Astrocyte (in vitro differentiated cells and primary cell): ENCODE data around the gene S100P. TPM values are rescaled to one million over a fixed set of nuclear protein-coding genes. Genes with fewer than 3 reads are reported as not detected.

Experiments
- DNase-seq: peaks from one replicate; pipeline ENCODE4 v3.0.0-alpha.2; 2010; ENCODE audit warnings: low read depth
- FAIRE-seq: peaks from 2 replicates; lab custom pipeline; 2011; peaks lifted over from hg19 to GRCh38; lab: Jason Lieb, UNC
- H2AFZ ChIP-seq: 2 replicates; pipeline ENCODE4 v1.6.0; 2012; ENCODE audit warnings: low read depth, low read length, inconsistent platforms
- H3K27ac ChIP-seq: 2 replicates; pipeline ENCODE4 v1.5.1; 2011; ENCODE audit warnings: low read depth, low read length, inconsistent platforms
- H3K27me3 ChIP-seq: 2 replicates; pipeline ENCODE4 v1.6.0; 2011; ENCODE audit warnings: low read length, inconsistent platforms; ENCODE audit not compliant: insufficient read depth
- H3K36me3 ChIP-seq: 2 replicates; pipeline ENCODE4 v1.5.1; 2011; ENCODE audit warnings: low read length, inconsistent platforms; ENCODE audit not compliant: insufficient read depth
- H3K4me1 ChIP-seq: 2 replicates; pipeline ENCODE4 v1.5.1; 2011; ENCODE audit warnings: low read length, inconsistent platforms; ENCODE audit not compliant: insufficient read depth
- H3K4me2 ChIP-seq: 2 replicates; pipeline ENCODE4 v1.6.0; 2012; ENCODE audit warnings: low read length, inconsistent platforms
- H3K4me3 ChIP-seq: 2 replicates; pipeline ENCODE4 v1.5.1; 2011; ENCODE audit warnings: low read depth, mild to moderate bottlenecking, low read length, inconsistent platforms; ENCODE audit not compliant: insufficient read depth
- H3K79me2 ChIP-seq: 2 replicates; pipeline ENCODE4 v1.6.0; 2012; ENCODE audit warnings: mild to moderate bottlenecking, low read length, inconsistent platforms; ENCODE audit not compliant: insufficient read depth
- H3K9ac ChIP-seq: 2 replicates; pipeline ENCODE4 v1.6.0; 2012; ENCODE audit warnings: mild to moderate bottlenecking, low read length, inconsistent platforms
- H3K9me3 ChIP-seq: 2 replicates; pipeline ENCODE4 v1.5.1; 2012; ENCODE audit warnings: low read depth, mild to moderate bottlenecking, low read length, inconsistent platforms; ENCODE audit not compliant: insufficient read depth
- H4K20me1 ChIP-seq: 2 replicates; pipeline ENCODE4 v1.6.0; 2012; ENCODE audit warnings: low read length, inconsistent platforms; ENCODE audit not compliant: insufficient read depth
- H3K27ac Mint-ChIP-seq: one replicate; pipeline ENCODE4 v1.8.0; 2021; ENCODE audit warnings: mild to moderate bottlenecking, mixed read lengths; ENCODE audit not compliant: unreplicated experiment
- H3K27me3 Mint-ChIP-seq: one replicate; pipeline ENCODE4 v1.8.0; 2021; ENCODE audit warnings: low read depth, mixed read lengths; ENCODE audit not compliant: unreplicated experiment
- H3K36me3 Mint-ChIP-seq: one replicate; pipeline ENCODE4 v1.8.0; 2021; ENCODE audit warnings: low read depth, mixed read lengths; ENCODE audit not compliant: unreplicated experiment
- H3K4me1 Mint-ChIP-seq: one replicate; pipeline ENCODE4 v1.8.0; 2021; ENCODE audit warnings: low read depth, mixed read lengths; ENCODE audit not compliant: unreplicated experiment
- H3K4me3 Mint-ChIP-seq: one replicate; pipeline ENCODE4 v1.8.0; 2021; ENCODE audit warnings: mild to moderate bottlenecking, moderate library complexity, mixed read lengths; ENCODE audit not compliant: unreplicated experiment
- H3K9me3 Mint-ChIP-seq: one replicate; pipeline ENCODE4 v1.8.0; 2021; ENCODE audit warnings: mild to moderate bottlenecking, mixed read lengths; ENCODE audit not compliant: unreplicated experiment
- EZH2 ChIP-seq: IDR thresholded peaks from 2 replicates; pipeline ENCODE4 v1.6.1; 2012; ENCODE audit warnings: mild to moderate bottlenecking, low read length, inconsistent platforms; ENCODE audit not compliant: insufficient read depth
- total RNA-seq: library from RNA; stranded (reverse); gene quantifications from 2 replicates; pipeline ENCODE4 v1.2.1, GENCODE V29; 2021
- TF ChIP-seq, protein P1 (sequence below): IDR thresholded peaks from 2 replicates; pipeline ENCODE4 v1.5.1; 2011; ENCODE audit warnings: low read depth, mild to moderate bottlenecking, inconsistent platforms, low read length, moderate library complexity; ENCODE audit not compliant: insufficient read depth

Gene S100P
- total RNA-seq, 1 donor from 2014 or later = not detected

DNA sequence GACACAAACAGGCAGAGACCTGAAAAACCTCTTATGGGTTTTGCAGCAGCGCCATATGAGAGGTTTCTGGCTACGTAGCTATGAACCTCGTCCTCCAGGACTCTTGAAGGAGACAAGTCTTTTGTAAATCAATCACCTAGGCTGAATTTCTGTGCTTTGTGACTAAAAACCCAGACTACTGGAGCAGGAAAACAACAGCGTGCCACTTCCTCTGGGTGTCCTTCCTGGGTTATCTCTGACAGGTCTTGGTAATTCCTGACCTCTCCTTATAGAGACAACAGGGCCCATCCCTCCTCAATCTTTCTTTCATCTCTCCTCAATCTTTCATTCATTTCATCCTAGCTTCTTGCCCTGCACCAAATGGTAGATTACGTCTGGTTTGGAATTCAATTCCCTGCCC is 5.7 kb downstream of the S100P start:
- Histone ChIP-seq H3K79me2 (peaks cover 18% of the 10 kb centered on the region), H3K9ac (no peak overlapping the region), H3K9me3 (no peaks in the 10 kb centered on the region), H3K27me3 (no peaks in the 10 kb centered on the region), H3K4me1 (no peaks in the 10 kb centered on the region), H3K27ac (no peak overlapping the region), H3K4me3 (no peak overlapping the region), H3K4me2 (no peak overlapping the region), H3K36me3 (no peaks in the 10 kb centered on the region), H2AFZ (no peak overlapping the region), H4K20me1 (peaks cover 17% of the 10 kb centered on the region)
- FAIRE-seq = no peak
- no peak for TF ChIP-seq EZH2
- TF ChIP-seq, protein P1, sequence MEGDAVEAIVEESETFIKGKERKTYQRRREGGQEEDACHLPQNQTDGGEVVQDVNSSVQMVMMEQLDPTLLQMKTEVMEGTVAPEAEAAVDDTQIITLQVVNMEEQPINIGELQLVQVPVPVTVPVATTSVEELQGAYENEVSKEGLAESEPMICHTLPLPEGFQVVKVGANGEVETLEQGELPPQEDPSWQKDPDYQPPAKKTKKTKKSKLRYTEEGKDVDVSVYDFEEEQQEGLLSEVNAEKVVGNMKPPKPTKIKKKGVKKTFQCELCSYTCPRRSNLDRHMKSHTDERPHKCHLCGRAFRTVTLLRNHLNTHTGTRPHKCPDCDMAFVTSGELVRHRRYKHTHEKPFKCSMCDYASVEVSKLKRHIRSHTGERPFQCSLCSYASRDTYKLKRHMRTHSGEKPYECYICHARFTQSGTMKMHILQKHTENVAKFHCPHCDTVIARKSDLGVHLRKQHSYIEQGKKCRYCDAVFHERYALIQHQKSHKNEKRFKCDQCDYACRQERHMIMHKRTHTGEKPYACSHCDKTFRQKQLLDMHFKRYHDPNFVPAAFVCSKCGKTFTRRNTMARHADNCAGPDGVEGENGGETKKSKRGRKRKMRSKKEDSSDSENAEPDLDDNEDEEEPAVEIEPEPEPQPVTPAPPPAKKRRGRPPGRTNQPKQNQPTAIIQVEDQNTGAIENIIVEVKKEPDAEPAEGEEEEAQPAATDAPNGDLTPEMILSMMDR = no peak
- H3K27ac Mint-ChIP-seq = peak overlapping the region; percentile 3
- H3K4me3 Mint-ChIP-seq = no peak overlapping the region
- no peak for DNase-seq
- H3K4me1 Mint-ChIP-seq = peaks cover 3% of the 10 kb centered on the region
- H3K27me3 Mint-ChIP-seq = no peaks in the 10 kb centered on the region
- H3K36me3 Mint-ChIP-seq = peaks cover 21% of the 10 kb centered on the region
- peaks cover 6% of the 10 kb centered on the region for H3K9me3 Mint-ChIP-seq

GRCh38 chr4:6699903-6700302 is 6.2 kb downstream of the S100P start:
- no peaks in the 10 kb centered on the region for H3K9me3 ChIP-seq
- no peak overlapping the region for H2AFZ ChIP-seq
- H4K20me1 ChIP-seq = peaks cover 22% of the 10 kb centered on the region
- peak overlapping the region; percentile 3 for H3K27ac Mint-ChIP-seq
- peaks cover 24% of the 10 kb centered on the region for H3K79me2 ChIP-seq
- H3K36me3 Mint-ChIP-seq = peaks cover 25% of the 10 kb centered on the region
- peaks cover 3% of the 10 kb centered on the region for H3K4me1 Mint-ChIP-seq
- H3K27me3 Mint-ChIP-seq = no peaks in the 10 kb centered on the region
- no peak overlapping the region for H3K4me3 ChIP-seq
- H3K27ac ChIP-seq = no peak overlapping the region
- H3K4me3 Mint-ChIP-seq = no peak overlapping the region
- H3K4me2 ChIP-seq = no peak overlapping the region
- no peaks in the 10 kb centered on the region for H3K4me1 ChIP-seq
- H3K36me3 ChIP-seq = no peaks in the 10 kb centered on the region
- no peak for FAIRE-seq
- no peak overlapping the region for H3K9ac ChIP-seq
- H3K27me3 ChIP-seq = no peaks in the 10 kb centered on the region
- no peak for TF ChIP-seq EZH2
- TF ChIP-seq, protein P1 = no peak
- H3K9me3 Mint-ChIP-seq = peaks cover 7% of the 10 kb centered on the region
- DNase-seq = no peak

DNA sequence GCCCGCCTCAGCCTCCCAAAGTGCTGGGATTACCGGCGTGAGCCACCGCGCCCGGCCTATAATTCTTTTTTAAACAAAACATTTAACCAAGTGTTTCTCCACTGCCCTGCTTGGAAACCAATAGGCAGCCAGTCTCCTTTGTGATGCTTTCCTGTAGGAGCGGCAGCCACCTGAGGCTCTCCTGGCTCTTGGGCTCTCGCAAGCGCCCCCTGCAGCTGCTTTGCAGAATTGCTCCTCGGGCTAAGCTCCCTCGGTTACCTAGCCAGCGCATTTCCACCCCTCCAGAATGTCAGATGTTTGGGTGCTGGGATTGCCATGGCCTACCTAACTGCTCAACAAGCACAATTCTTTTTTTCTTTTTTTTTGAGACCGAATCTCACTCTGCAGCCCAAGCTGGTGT is 7.7 kb downstream of the S100P start:
- no peak for FAIRE-seq
- Histone ChIP-seq H3K27ac (no peak overlapping the region), H3K36me3 (no peaks in the 10 kb centered on the region), H3K27me3 (no peaks in the 10 kb centered on the region), H2AFZ (no peak overlapping the region), H3K4me1 (no peaks in the 10 kb centered on the region), H3K4me3 (no peak overlapping the region), H3K9ac (no peak overlapping the region), H4K20me1 (peaks cover 37% of the 10 kb centered on the region), H3K4me2 (no peak overlapping the region), H3K79me2 (peaks cover 38% of the 10 kb centered on the region), H3K9me3 (no peaks in the 10 kb centered on the region)
- H3K27ac Mint-ChIP-seq = no peak overlapping the region
- peaks cover 3% of the 10 kb centered on the region for H3K4me1 Mint-ChIP-seq
- DNase-seq = no peak
- TF ChIP-seq, protein P1 = no peak
- no peak for TF ChIP-seq EZH2
- H3K9me3 Mint-ChIP-seq = peaks cover 7% of the 10 kb centered on the region
- peaks cover 26% of the 10 kb centered on the region for H3K36me3 Mint-ChIP-seq
- H3K4me3 Mint-ChIP-seq = no peak overlapping the region
- no peaks in the 10 kb centered on the region for H3K27me3 Mint-ChIP-seq
